Measurements from ENCODE around the gene GALNT16. TPM values are rescaled to one million over a fixed set of nuclear protein-coding genes. Genes with fewer than 3 reads are reported as not detected.

The GALNT16 gene
- total RNA-seq, 1 donor from 2014 or later: 124 TPM

DNA sequence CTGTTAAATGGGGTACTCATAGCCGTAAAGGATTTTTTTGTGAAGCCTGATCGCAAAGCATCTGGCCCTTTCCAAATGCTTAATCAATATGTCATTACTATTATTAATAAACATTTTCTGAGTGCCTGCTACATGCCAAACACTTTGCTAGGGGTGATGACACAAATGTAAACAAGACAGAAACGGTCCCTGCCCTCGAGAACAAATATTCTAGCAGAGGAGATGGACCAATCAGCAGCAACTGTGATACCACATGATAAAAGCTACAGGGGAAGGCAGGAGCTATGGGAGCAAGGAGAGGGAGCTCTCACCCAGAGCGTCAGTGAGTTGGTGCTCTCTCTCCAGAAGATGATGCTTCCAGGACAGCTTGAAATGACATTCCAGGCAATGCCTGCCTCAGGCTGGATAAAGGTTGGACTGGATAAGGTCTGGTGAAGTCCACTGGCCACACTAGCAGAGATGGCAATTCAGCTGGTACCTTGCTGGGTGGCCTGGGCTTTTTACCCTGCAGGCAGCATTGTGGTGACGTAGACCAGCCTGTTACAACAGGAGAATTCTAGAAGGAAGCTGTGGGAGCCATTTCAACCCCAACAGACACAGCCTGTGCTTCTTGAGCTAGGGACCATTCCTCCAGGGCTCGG lies 97.1 kb downstream of the GALNT16 start:
- Mint-ChIP-seq H3K36me3 (ENCODE audit: unreplicated experiment) (no peaks in the 10 kb centered on the region), H3K27ac (ENCODE audit: unreplicated experiment) (no peak overlapping the region), H3K4me1 (ENCODE audit: low read depth, unreplicated experiment) (peaks cover 10% of the 10 kb centered on the region), H3K9me3 (ENCODE audit: unreplicated experiment) (peaks cover 8% of the 10 kb centered on the region), H3K4me3 (ENCODE audit: unreplicated experiment) (no peak overlapping the region), H3K27me3 (ENCODE audit: unreplicated experiment) (peaks cover 6% of the 10 kb centered on the region)
- no peak for TF ChIP-seq CTCF (IDR thresholded peaks at IDR 0.05; ENCODE audit: partially characterized antibody, unreplicated experiment)
- no peak for DNase-seq

DNA sequence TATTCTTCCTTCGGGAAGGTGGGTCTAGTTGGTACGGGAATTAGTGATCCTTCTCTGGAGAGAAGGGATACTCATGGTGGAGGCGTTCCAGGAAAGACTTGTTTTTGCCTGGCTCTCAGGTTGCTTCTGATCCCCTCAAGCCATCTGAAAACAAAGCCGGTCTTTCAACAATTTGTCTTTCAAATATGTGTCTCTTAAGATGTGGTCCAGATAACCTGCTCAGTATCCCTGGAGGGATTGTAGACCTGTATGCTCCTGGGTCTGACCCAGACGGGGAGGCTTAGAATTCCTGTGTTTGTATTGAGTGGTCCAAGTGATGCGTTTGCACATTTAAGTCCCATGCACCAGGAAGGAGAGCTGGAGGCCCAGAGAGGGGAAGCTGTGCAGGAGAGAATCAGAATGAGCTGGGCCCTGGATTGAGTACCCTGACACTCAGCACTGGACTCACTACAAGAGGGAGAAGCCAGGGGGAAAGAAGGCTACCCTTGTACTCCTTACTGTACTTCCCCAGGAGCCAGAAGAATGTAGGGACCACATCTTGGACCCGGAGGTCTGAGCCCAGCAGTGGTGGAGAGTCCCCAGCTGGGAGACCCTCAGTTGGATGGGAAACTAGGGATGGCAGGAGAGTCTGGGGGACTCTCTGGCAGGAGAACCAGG lies 97.7 kb downstream of the GALNT16 start:
- Mint-ChIP-seq H3K36me3 (ENCODE audit: unreplicated experiment) (no peaks in the 10 kb centered on the region), H3K4me1 (ENCODE audit: low read depth, unreplicated experiment) (peaks cover 10% of the 10 kb centered on the region), H3K4me3 (ENCODE audit: unreplicated experiment) (no peak overlapping the region), H3K27me3 (ENCODE audit: unreplicated experiment) (peaks cover 4% of the 10 kb centered on the region), H3K27ac (ENCODE audit: unreplicated experiment) (no peak overlapping the region), H3K9me3 (ENCODE audit: unreplicated experiment) (peaks cover 8% of the 10 kb centered on the region)
- DNase-seq: no peak
- TF ChIP-seq CTCF (IDR thresholded peaks at IDR 0.05; ENCODE audit: partially characterized antibody, unreplicated experiment): no peak

DNA sequence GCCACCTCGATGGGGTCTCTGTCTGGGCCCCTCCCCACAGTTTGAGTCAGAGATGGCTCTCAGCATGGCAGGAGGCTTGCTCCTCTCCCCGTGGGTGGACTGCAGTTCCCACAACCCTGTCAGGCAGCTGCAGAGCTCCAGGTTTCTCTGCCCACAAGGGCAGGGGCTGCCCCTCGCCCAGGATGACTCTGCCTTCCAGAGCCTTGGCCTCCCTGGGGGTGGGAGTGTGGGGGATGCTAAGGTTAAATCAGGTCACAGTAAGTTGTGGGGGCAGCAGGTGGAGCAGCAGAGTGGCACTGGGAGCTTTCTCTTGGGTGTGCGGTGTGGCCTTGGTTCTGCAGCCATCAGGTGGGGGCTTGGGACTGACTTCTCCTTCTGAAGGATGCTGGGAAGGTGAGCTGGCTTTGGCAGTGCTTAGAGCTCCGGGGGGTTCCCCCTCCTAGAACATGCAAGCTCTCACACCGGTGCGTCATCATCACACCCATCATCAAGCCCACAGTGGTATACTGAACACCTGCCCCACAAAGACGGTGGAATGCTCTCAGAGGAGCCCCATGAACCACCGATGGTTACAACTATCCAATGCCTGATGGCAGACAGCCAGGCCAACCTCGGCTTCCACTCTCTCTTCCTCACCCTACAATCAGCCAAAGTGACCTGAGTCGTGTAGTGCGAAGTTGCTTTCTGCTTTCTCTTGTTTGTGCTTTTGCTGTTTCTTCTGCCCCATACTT lies 98.4 kb downstream of the GALNT16 start:
- H3K4me3 Mint-ChIP-seq (ENCODE audit: unreplicated experiment): no peak overlapping the region
- H3K4me1 Mint-ChIP-seq (ENCODE audit: low read depth, unreplicated experiment): peaks cover 13% of the 10 kb centered on the region
- no peak for DNase-seq

DNA sequence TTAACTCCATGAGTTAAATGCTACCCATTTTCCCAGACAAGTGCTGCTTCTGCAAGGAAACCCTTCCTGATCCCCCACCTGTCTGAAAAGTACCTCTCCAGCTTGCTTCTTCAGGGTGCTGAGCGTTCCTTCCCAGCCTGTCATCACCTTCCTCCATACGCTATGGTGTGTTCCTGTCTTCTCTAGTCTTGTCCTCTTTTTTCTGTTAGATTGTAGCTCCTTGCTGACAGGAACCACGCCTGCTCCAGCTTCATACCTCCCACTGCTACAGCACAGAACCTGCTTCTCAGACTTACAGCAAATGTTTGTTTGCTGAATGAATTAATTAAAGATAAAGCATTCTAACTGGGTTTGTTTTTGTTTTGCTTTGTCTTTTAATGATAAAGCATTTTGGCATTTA lies 99.0 kb downstream of the GALNT16 start:
- H3K9me3 Mint-ChIP-seq (ENCODE audit: unreplicated experiment): peaks cover 8% of the 10 kb centered on the region
- TF ChIP-seq CTCF (IDR thresholded peaks at IDR 0.05; ENCODE audit: partially characterized antibody, unreplicated experiment): no peak
- H3K27me3 Mint-ChIP-seq (ENCODE audit: unreplicated experiment): peaks cover 2% of the 10 kb centered on the region
- peaks cover 13% of the 10 kb centered on the region for H3K4me1 Mint-ChIP-seq (ENCODE audit: low read depth, unreplicated experiment)
- no peak overlapping the region for H3K27ac Mint-ChIP-seq (ENCODE audit: unreplicated experiment)
- H3K4me3 Mint-ChIP-seq (ENCODE audit: unreplicated experiment): no peak overlapping the region
- no peaks in the 10 kb centered on the region for H3K36me3 Mint-ChIP-seq (ENCODE audit: unreplicated experiment)
- no peak for DNase-seq

More for the DNA sequence above, 98.4 kb downstream of the GALNT16 start:
- no peak for TF ChIP-seq CTCF (IDR thresholded peaks at IDR 0.05; ENCODE audit: partially characterized antibody, unreplicated experiment)
- Mint-ChIP-seq H3K36me3 (ENCODE audit: unreplicated experiment) (no peaks in the 10 kb centered on the region), H3K9me3 (ENCODE audit: unreplicated experiment) (peaks cover 8% of the 10 kb centered on the region), H3K27ac (ENCODE audit: unreplicated experiment) (no peak overlapping the region), H3K27me3 (ENCODE audit: unreplicated experiment) (peaks cover 2% of the 10 kb centered on the region)

Measured in glutamatergic neuron (in vitro differentiated cells).